HUES64 (cell line): ENCODE measurements around the gene LKAAEAR1.

Experiments used
- H3K27ac ChIP-seq: 2 replicates; pipeline ENCODE4 v1.7.0; 2013; ENCODE audit warnings: low read depth, low read length, inconsistent platforms
- H3K27me3 ChIP-seq: 2 replicates; pipeline ENCODE4 v1.6.1; 2013; ENCODE audit warnings: mild to moderate bottlenecking, low read length; ENCODE audit not compliant: insufficient read depth
- H3K36me3 ChIP-seq: 2 replicates; pipeline ENCODE4 v1.6.1; 2013; ENCODE audit warnings: mild to moderate bottlenecking, low read length; ENCODE audit not compliant: insufficient read depth
- H3K4me1 ChIP-seq: 2 replicates; pipeline ENCODE4 v1.6.1; 2013; ENCODE audit warnings: mild to moderate bottlenecking, low read length, moderate library complexity; ENCODE audit not compliant: insufficient read depth
- H3K4me3 ChIP-seq: 2 replicates; pipeline ENCODE4 v1.5.1; 2013; ENCODE audit warnings: mild to moderate bottlenecking, low read length, moderate library complexity
- H3K9ac ChIP-seq: 2 replicates; pipeline ENCODE4 v1.6.1; 2013; ENCODE audit warnings: mild to moderate bottlenecking, low read depth, low read length
- H3K9me3 ChIP-seq: 2 replicates; pipeline ENCODE4 v1.6.1; 2013; ENCODE audit warnings: low read depth, low read length; ENCODE audit not compliant: insufficient read depth
- WGBS: fragments of 150-250, 120-280 bp; methylation state at CpG from one replicate; pipeline ENCODE4 v1.1.7; 2013; ENCODE audit warnings: missing lambda C conversion rate; 5-methylcytosine and 5-hydroxymethylcytosine counted together

Gene LKAAEAR1

DNA sequence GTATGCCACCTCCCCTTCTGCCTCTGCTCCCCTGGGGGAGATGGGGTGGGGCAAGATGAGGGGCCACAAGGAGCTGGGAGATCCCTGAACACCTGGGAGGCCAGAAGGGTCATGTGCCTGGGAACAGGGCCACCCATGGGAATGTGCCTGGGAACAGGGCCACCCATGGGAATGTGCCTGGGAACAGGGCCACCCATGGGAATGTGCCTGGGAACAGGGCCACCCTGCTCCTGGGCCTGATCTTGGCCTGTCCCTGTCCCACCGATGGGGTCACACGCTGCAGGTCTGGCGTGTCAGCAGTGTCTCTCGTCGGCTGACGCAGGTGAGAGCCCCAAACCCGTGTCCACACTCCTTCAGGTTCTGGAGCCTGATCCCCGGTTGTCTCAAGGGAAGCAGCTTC is 9.2 kb downstream of the LKAAEAR1 start:
- Histone ChIP-seq H3K36me3 (peaks cover 7% of the 10 kb centered on the region), H3K27ac (no peak overlapping the region), H3K27me3 (peaks cover under 1% of the 10 kb centered on the region), H3K4me1 (peaks cover 13% of the 10 kb centered on the region; the same call in 1 of the 2 replicates), H3K9me3 (no peaks in the 10 kb centered on the region), H3K9ac (no peak overlapping the region), H3K4me3 (no peak overlapping the region)
- 93% methylated on average over 8 of the region's 8 CpGs for WGBS

DNA sequence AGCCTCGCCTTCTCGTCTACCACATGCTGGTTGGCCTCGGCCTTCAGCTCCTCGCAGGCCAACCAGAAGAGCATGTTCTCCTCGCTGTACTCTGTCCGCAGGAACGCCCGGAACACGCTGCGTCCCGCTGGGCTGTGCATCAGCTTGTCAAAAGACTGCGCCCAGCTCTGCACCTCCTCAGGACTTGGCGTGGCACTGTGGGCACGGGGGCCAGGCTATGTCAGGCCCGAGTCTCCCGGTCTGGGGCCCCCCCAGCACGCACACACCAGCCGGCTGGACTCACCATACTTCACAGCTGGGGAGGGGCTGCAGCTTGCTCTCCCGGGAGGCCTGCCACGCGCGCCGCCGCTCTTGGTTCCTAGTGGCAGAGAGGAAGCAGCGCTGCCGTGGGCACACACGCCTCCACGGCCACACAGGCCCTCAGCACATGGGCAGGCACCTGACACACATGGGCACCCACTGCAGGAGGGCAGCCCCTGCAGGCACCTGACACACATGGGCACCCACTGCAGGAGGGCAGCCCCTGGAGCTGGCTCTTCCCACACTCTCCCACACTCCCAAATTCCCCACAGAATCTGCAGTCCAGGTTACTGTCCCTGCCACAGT is 9.9 kb downstream of the LKAAEAR1 start:
- Histone ChIP-seq H3K4me1 (peaks cover 13% of the 10 kb centered on the region; the same call in 1 of the 2 replicates), H3K27ac (no peak overlapping the region), H3K27me3 (no peaks in the 10 kb centered on the region), H3K36me3 (peaks cover 7% of the 10 kb centered on the region), H3K4me3 (no peak overlapping the region), H3K9ac (no peak overlapping the region), H3K9me3 (no peaks in the 10 kb centered on the region)
- 95% methylated on average over 28 of the region's 28 CpGs for WGBS

DNA sequence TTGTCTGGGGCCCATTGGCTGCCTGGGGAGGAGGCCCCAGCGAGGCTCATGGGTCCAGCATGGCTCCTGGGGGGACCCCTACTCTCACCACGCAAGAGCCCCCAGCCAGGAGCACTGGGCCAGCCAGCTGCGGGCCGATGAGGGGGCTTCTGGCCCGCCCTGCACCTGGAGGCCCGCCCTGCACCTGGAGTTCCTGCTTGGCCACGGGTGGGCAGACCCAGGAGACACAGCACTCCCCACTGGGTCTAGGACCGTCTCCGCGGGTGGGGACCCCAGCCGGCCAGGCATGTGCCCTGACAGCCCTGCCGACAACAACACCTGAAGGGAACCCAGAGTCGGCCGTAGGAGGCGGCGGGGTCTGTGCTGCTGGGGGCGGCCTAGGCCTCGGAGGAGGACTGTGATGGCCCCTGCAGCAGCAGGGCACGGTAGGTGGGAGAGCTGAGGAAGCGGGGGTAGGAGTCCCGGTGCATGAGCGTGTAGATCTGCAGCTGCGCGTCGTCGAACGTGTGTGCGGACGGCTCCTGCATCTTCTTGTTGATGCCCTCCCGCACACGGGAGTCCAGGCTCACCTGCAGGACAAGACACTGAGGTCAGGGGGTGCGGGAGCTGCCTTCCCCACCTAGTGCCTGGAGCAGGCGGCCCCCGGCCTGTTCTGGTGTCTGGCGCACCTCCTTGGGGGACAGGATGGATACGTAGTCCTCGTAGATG is 10.6 kb downstream of the LKAAEAR1 start:
- Histone ChIP-seq H3K27me3 (no peaks in the 10 kb centered on the region), H3K9me3 (no peaks in the 10 kb centered on the region), H3K36me3 (peaks cover 7% of the 10 kb centered on the region), H3K4me1 (peaks cover 7% of the 10 kb centered on the region; the same call in 1 of the 2 replicates), H3K9ac (no peak overlapping the region), H3K4me3 (no peak overlapping the region), H3K27ac (no peak overlapping the region)
- WGBS: 93% methylated on average over 37 of the region's 37 CpGs

DNA sequence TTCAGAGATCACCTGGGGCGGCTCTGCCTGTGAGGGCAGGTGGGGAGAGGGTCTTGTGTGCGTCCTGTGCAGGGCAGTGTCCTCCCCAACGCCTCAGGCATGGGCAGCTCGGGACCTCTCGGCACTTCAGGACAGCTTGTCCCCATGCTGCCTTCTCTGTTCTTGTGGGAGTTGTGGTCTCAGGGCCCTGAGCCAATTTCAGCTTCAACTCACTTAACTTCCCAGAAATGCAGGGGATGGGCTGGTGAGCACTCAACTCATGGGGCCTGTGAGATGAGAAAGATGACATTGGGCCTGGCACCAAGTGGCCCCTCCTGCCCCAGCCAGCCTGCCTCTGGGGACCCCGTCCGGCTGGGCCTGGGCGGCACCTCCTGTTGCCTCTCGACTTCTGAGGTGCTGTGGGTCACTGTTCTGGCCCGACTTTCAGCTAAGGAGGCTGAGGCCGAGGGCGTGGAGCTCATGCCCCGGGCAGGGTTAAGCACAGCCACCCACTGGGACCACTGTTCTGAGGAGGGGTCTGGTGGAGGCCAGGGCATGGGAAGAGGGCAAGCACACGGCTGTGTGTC is 11.6 kb downstream of the LKAAEAR1 start:
- 91% methylated on average over 14 of the region's 14 CpGs for WGBS
- no peak overlapping the region for H3K4me3 ChIP-seq
- H3K9me3 ChIP-seq: no peaks in the 10 kb centered on the region
- H3K27me3 ChIP-seq: no peaks in the 10 kb centered on the region
- H3K36me3 ChIP-seq: peaks cover 7% of the 10 kb centered on the region
- no peak overlapping the region for H3K9ac ChIP-seq
- no peaks in the 10 kb centered on the region for H3K4me1 ChIP-seq
- no peak overlapping the region for H3K27ac ChIP-seq

DNA sequence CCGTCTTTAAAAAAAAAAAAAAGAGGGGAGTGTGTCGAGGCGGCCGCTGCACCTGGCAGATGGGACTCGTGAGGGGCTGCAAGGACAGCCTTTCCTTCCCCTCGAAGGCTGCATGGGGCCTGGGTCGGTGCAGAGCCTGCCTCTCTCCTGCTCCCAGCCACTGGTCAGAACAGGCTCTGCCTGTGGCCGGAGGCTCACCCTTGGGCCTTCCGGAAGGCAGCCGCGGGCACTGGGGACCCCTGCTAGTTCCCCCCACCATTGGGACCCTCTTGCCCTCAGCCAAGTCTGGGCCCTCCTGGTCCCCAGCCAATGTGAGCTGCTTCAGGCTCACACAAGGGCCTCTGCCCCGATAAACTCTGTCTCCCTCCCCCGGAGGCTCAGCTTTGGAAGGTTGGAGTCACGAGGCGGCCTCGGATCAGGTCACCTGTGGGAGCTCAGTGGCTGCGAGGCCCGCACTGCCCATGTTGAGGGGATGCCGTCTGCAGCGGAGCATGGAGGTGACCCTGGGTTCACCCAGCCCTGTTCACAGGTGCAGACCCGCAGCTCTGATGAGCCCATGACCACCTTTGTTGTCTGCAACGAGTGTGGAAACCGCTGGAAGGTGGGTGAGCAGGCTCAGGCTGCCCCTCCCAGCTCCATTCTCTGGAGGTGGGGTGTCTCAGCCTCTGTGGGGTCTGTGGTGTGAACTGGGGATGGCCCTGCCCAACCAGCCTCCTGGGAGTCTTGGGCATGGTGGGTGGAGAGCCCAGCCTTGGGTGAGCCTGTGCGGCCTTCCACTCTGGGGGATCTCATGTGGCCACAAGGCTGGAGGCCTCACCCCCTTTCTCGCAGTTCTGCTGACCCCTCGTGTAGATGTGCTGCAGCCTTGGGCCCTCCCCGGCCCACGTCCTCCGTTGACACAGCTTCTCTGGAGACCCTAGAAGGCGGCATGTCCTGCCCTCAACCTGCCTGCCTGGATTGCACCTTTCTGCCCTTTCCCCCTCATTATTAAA is 12.6 kb downstream of the LKAAEAR1 start:
- Histone ChIP-seq H3K27me3 (no peaks in the 10 kb centered on the region), H3K36me3 (peaks cover 7% of the 10 kb centered on the region), H3K9ac (no peak overlapping the region), H3K4me1 (no peaks in the 10 kb centered on the region), H3K4me3 (no peak overlapping the region), H3K9me3 (no peaks in the 10 kb centered on the region), H3K27ac (no peak overlapping the region)
- 93% methylated on average over 30 of the region's 30 CpGs for WGBS

DNA sequence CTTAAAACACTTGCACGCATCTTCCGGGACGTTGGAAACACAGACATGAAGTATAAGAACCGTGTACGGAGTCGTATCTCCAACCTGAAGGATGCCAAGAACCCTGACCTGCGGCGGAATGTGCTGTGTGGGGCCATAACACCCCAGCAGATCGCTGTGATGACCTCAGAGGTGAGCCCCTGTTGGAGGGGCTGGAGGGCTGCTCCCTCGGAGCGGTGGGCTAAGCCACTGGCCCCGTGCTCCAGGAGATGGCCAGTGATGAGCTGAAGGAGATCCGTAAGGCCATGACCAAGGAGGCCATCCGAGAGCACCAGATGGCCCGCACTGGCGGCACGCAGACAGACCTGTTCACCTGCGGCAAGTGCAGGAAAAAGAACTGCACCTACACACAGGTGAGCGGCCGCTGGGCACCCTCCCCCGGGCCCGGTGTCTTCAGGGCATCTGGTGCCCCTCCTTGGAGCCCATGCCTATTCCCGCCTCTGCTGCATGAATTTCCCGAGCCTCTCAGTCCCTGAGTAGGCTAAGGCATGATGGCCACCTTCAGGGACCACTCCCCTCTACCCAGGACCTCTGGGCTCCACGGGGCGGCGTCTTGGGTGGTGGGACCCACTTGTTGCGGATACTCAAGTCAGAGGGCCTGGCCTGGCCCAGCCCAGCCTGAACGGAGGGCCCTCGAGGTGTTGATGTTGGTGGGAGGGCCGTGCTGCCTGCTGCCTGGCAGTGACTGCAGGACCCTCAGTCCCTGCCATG is 13.8 kb downstream of the LKAAEAR1 start:
- H3K4me3 ChIP-seq: no peak overlapping the region
- no peaks in the 10 kb centered on the region for H3K9me3 ChIP-seq
- H3K36me3 ChIP-seq: peaks cover 7% of the 10 kb centered on the region
- no peak overlapping the region for H3K9ac ChIP-seq
- WGBS: 95% methylated on average over 31 of the region's 31 CpGs
- H3K4me1 ChIP-seq: no peaks in the 10 kb centered on the region
- H3K27me3 ChIP-seq: no peaks in the 10 kb centered on the region
- H3K27ac ChIP-seq: no peak overlapping the region

DNA sequence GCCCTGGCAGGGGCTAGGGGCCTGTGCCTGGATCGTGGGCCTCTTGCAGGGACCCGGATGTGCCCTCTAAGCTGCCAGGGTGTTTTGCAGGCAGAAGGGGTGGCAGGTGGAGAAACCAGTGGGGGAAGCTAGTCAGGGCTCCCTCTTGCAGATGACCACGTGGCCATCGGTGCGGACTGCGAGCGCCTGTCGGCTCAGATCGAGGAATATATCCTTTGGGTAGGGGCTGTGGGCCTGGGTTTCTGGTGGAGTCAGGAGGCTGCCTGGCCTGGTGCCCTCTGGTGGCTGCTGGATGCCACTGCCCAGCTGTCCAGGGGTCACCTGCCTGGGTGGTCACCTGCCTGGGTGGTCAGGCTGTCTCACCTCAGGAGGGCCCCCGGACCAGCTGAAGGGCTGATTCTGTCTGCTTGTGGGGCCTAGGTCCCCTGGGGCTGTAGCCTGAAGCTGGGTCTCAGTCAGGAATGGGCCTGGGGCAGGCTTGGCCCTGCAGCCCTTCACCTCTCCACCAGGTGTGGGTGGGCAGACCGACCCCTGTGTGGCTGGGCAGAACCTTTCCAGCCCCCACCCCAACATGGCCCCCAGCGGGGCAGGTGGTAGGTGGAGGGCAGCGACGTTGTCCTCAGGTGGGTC is 14.5 kb downstream of the LKAAEAR1 start:
- no peak overlapping the region for H3K27ac ChIP-seq
- no peaks in the 10 kb centered on the region for H3K27me3 ChIP-seq
- H3K4me3 ChIP-seq: no peak overlapping the region
- H3K9me3 ChIP-seq: no peaks in the 10 kb centered on the region
- no peaks in the 10 kb centered on the region for H3K4me1 ChIP-seq
- peaks cover 7% of the 10 kb centered on the region for H3K36me3 ChIP-seq
- WGBS: 67% methylated on average over 13 of the region's 14 CpGs
- H3K9ac ChIP-seq: no peak overlapping the region

DNA sequence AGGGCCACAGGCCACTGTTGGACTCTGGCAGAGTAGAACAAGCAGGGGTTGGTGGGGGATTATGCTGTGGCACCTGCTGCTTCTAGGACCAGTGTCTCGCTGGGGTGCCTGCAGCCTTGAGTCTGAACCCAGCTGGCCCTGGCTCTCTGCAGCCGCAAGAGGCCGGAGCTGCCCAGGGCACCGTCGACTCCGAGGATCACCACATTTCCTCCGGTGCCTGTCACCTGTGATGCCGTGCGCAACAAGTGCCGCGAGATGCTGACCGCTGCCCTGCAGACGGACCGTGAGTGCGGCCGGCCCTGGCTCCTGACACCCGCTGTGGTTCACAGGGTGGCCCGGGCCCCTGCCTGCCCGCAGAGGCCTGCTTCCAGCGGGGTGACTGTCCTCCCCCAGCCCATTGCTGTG is 15.0 kb downstream of the LKAAEAR1 start:
- Histone ChIP-seq H3K4me3 (no peak overlapping the region), H3K4me1 (no peaks in the 10 kb centered on the region), H3K9me3 (no peaks in the 10 kb centered on the region), H3K27ac (no peak overlapping the region), H3K9ac (no peak overlapping the region), H3K27me3 (no peaks in the 10 kb centered on the region), H3K36me3 (peaks cover 7% of the 10 kb centered on the region)
- WGBS: 92% methylated on average over 20 of the region's 20 CpGs

DNA sequence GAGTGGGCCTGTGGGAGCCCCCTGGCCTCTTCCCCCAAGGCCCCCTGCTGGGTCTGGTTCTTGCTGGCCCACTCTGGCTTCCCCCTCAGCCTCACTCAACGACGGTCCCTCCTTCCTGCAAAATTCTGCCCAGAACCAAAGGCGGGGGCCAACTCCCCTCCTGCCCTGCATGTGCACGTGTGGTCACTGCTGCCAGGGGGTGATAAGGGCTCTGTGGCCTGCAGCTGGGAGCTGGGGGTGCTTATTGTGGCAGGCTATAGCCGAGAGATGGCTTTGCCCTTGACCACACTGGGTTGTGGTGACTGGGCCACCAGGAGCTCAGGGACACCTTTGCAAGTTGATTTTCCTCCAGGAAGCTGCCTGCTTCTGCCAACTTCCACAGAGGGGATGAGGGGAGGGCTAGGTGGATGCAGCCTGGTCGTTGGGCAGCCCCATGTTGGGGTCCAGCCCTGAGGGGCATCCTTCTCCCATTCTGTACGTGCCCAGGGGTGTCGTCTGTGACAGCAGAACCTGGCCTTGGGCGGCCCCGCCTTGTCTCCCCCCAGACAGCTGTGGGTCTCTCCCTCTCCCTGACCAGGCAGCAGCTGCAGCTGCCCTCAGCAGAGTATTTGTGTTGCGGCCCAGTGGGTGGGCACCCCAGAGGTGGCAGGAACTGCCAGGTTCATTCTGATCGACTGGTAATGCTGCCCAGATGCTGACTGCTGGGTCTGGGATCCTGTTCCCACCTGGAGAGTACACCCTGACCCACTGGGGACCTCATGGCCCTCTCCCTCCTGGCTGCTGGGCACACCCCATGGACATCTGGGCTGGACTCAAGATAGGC is 15.6 kb downstream of the LKAAEAR1 start:
- Histone ChIP-seq H3K9ac (no peak overlapping the region), H3K4me1 (0 out of 2 replicates have a peak, but pooled peaks cover 4% of the 10 kb centered on the region), H3K36me3 (peaks cover 3% of the 10 kb centered on the region; the same call in 1 of the 2 replicates), H3K27me3 (no peaks in the 10 kb centered on the region), H3K27ac (no peak overlapping the region), H3K4me3 (no peak overlapping the region), H3K9me3 (no peaks in the 10 kb centered on the region)
- WGBS: 85% methylated on average over 12 of the region's 12 CpGs
